ENCODE measurements around the gene OR10H2.
"Not testable (repeated sequence)": the region's sequence is repeated elsewhere in the genome, so short reads cannot be mapped to it uniquely, and the experiment has no call there.

The OR10H2 gene

DNA sequence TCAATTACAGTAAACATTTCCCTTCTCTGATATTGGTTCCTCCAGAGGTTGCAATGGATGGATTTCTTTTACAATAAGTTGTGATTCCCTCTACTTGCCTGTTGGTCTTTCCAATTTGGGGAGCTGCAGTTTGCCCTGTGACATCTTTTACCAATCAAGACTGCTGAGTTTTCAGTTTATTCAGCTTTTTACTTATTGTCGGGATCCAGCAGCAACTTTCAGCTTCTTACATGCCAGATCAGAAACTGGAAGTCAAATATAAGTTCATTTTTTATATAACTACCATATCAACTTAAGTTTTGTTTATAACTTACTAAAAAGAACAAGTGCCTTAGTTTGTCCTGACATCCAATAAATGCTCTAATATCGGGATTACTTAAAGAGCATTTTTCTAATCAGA lies 20.4 kb downstream of the OR10H2 start:
- no peak for DNase-seq
- in situ Hi-C loops (cut with HindIII; ENCODE audit: low pct_ligation_motif_present, low pct_unique_long_range_greater_than_20kb, low sequenced_read_pairs), result no loop called here

DNA sequence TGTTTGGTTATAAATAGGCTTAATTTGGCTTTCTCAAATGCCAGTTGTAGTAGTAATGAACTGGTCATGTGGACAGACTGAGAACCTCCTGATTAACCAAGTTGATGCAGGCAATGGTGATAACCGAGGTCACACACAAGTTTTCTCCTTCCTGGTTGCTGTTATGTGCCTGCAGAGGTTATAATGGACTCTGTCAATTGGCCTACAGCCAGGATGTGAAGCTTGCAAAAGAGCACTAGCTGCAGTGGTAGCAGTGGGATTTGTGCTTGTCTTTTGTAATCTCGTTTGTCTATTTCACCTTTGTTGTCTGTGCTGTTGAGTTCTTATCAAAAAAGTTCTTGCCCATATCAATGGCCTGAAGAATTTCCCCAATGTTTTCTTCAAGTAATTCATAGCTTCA lies 30.6 kb downstream of the OR10H2 start:
- in situ Hi-C loops (cut with HindIII; ENCODE audit: low pct_ligation_motif_present, low pct_unique_long_range_greater_than_20kb, low sequenced_read_pairs), result no loop called here
- no peak for DNase-seq

DNA sequence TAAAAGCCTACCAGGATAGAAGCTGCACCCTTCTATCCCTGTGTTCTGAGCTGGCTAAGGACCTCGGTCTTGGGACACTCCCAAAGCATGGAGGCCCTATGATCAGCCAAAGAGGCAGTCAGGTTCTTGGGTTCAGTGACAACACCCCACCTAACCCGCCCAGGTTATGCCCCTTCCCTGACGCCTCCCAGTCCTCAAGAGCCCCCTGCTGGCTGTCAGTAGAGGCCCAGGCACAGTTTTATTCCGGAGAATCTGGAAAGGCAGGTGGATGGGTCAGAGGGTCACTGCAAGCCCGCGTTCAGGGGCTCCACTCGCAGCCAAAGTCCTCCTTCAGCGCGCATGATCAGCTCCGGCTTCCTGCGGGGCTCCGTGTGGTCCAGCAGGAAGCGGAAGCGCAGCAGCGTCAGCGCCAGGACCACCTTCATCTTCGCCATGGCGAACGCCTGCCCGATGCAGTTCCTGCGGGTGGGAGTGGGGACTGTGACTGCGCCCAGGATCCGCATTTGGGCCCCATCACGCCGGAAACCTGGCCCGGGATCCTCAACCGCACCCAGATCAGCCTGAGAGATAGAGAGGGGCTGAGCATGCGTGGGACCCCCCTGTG lies 32.2 kb downstream of the OR10H2 start:
- in situ Hi-C loops (cut with HindIII; ENCODE audit: low pct_ligation_motif_present, low pct_unique_long_range_greater_than_20kb, low sequenced_read_pairs), result no loop called here
- no peak for DNase-seq

DNA sequence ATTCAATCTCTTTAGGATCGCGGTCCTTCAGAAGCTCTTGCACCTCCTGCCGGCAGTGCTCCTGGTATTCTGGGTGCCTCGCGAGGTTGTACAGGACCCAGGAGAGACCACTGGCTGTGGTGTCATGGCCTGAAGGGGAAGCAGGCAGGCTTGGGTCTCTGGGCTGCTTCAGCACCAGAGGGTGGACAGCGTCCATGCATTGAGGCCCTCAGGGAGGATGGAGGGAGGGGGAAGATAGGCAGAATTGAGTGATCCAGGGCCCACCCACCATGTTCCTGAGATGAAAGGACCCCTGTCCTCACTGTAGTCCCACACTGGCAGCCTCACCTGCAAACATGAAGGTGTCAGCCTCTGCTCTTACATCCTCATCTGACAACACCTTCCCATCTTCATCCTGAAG lies 41.8 kb downstream of the OR10H2 start:
- in situ Hi-C loops (cut with HindIII; ENCODE audit: low pct_ligation_motif_present, low pct_unique_long_range_greater_than_20kb, low sequenced_read_pairs), result no loop called here
- no peak for DNase-seq

DNA sequence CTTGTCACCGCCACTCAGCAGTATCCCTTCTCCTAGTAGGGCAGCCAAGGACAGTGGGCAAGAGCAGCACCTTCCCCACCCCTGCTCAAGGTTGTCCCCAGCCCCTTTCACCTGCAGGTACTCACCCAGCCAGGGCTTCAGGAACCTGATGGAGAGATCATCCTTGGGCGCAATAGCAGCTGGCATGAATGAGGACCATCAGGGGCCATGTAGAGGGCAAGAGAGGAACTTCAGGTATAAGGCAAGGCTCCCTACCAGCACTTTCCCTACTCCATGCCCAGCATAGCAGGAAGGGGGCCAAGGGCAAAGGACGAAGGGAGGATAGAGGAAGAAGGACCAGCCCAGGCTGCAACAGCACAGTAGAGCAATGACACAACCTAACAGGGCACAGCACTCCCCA lies 46.3 kb downstream of the OR10H2 start:
- DNase-seq; in situ Hi-C loops (cut with HindIII; ENCODE audit: low pct_ligation_motif_present, low pct_unique_long_range_greater_than_20kb, low sequenced_read_pairs): not testable (repeated sequence)

DNA sequence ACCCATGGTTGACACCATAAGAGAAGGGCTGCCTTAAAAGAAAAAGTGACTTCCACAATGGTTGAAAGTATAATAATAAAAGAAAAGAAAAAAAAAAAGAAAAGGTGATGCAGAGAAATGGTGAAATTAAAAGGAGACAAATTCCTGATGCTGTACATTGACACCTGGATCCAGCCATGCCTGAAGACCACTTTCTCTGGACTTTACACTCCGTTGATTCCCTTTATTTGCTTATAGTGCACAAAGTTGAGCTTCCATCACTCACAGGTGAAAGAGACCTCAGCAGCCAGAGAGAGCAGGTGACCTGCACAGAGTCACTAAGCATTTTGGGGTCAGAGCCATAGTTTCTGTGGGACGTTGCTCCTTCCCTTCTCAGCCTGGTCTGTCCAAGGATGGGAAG lies 47.4 kb downstream of the OR10H2 start:
- in situ Hi-C loops (cut with HindIII; ENCODE audit: low pct_ligation_motif_present, low pct_unique_long_range_greater_than_20kb, low sequenced_read_pairs), result no loop called here
- no peak for DNase-seq

DNA sequence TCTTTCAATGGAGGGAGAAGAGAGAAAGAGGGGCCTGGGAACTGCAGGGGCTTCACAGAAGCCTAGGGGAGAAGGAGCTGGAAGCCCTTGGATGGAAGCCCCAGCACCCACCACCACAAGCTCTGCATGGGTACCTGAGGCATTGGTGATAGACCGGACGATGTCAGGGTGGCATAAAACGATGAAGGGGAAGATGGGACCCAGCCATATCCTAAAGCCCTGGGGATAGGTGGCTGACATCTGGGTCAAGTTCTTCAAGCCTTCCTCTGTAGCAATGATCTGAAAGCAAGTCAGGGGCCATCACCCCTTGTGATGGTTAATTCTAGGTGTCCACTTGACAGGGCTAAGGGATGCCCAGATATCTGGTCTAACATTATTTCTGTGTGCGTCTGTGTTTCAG lies 48.4 kb downstream of the OR10H2 start:
- in situ Hi-C loops (cut with HindIII; ENCODE audit: low pct_ligation_motif_present, low pct_unique_long_range_greater_than_20kb, low sequenced_read_pairs), result no loop called here
- no peak for DNase-seq

DNA sequence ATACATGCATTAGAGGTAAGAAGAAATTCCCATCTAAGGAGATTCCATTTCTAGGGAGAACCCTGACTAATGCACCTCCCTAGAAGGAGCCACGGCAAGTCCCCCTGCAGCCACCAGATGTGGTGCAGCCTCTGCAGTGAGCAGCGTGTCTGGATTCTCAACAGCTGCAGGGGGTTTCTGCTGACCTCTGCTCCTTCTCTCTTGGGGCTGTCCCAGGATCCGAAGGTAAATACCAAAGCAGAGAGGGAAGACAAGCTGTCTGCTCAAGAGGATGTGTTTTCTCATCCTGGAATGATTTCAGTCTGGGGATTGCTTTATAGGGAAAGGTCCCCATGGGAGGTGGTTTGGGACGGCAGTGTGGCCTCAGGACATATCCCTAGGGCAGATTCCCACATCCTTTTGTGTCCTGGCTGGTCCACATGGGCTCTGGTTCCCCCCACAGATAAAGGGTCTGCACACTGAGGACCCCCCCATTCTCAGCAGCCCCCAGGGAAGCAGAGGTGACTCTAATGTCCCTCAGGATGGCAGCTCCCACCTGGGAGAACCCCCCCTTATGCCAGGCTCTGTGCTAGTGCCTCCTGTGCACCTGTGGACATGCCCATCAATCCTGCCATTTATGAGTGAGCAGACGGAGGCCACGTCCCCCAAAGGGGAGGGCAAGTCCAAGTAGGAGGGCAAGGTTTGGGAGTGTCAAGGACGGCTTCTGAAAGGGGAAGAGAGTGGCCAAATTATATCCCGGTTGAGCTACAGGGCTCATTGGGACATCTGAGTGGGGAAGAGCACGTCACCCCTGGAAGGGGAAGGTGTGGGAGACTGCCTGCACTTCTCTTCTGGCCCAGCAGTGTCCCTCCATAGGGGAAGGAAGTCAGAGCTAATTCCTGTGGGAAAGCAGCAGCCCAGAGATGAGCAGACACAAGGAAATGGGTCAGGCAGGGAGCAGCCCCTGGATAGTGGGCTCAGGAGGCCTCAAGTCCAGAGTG lies 49.5 kb downstream of the OR10H2 start:
- in situ Hi-C loops (cut with HindIII; ENCODE audit: low pct_ligation_motif_present, low pct_unique_long_range_greater_than_20kb, low sequenced_read_pairs), result no loop called here
- DNase-seq, result no peak

Data from ACHN (cell line).